ENCODE results near the gene CADPS. TPM values are rescaled to one million over a fixed set of nuclear protein-coding genes. Genes with fewer than 3 reads are reported as not detected.
A peak's percentile ranks its signal among the peaks of the same experiment; 100 is the strongest.

CADPS gene
- total and polyA plus RNA-seq, 2 experiments from 2014 or later = 2.8 to 8.1 TPM

DNA sequence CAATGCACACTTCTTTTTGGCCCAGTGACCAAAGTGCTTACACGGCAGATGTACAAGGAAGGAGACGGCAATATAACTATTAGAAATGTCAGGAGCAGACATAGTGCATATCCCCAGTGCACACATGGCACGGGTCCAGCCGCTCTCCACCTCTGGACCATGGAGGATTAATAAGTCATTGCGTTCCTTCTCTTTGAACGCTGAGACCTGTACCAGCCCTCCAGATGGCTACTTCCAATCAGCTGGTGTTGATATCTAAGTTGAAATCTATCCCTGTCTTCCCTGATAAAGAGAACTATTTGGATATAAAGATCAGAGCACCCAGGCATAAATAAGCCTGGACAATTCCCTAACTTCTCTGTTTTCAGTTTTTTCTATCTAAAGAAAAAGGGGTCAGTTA lies 212.5 kb downstream of the CADPS start:
- TF ChIP-seq EZH2 (IDR thresholded peaks at IDR 0.05; ENCODE audit: borderline replicate concordance) (no peak), EZH2phosphoT487 (IDR thresholded peaks at IDR 0.05; ENCODE audit: low read depth, severe bottlenecking, unreplicated experiment) (no peak)
- TF ChIP-seq, protein P1, sequence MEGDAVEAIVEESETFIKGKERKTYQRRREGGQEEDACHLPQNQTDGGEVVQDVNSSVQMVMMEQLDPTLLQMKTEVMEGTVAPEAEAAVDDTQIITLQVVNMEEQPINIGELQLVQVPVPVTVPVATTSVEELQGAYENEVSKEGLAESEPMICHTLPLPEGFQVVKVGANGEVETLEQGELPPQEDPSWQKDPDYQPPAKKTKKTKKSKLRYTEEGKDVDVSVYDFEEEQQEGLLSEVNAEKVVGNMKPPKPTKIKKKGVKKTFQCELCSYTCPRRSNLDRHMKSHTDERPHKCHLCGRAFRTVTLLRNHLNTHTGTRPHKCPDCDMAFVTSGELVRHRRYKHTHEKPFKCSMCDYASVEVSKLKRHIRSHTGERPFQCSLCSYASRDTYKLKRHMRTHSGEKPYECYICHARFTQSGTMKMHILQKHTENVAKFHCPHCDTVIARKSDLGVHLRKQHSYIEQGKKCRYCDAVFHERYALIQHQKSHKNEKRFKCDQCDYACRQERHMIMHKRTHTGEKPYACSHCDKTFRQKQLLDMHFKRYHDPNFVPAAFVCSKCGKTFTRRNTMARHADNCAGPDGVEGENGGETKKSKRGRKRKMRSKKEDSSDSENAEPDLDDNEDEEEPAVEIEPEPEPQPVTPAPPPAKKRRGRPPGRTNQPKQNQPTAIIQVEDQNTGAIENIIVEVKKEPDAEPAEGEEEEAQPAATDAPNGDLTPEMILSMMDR (IDR thresholded peaks at IDR 0.05; ENCODE audit: poor library complexity) = no peak

DNA sequence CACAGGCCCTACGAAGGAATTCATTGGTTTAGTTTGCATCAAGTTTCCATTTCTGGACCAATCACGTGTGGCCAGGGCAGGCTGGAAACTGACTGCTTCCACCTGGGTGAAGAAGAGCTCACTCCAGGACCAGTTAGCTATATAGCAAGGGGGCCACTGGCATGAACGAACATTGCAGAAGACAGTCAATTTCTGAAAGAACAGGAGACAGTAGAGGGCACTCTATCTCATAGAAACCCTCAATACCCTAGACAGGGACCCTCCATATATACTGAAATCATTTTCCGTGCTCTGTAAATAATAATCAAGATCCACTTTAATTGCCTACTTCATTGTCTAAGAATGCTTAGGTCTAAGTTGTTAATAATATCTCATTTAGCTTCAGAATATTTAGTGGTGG lies 215.6 kb downstream of the CADPS start:
- no peak overlapping the region for H3K4me2 ChIP-seq
- no peak overlapping the region for H2AFZ ChIP-seq
- H3K4me1 ChIP-seq (ENCODE audit: insufficient read depth) = no peaks in the 10 kb centered on the region
- 63% methylated on average over 4 of the region's 4 CpGs for WGBS (ENCODE audit: low lambda C conversion rate, missing lambda C conversion rate)
- no peaks in the 10 kb centered on the region for H3K9me3 ChIP-seq (ENCODE audit: low read depth)
- H3K27ac ChIP-seq = no peak overlapping the region
- no peaks in the 10 kb centered on the region for H3K9me2 ChIP-seq (replicated peaks; ENCODE audit: insufficient read depth)
- H3K79me2 ChIP-seq = no peaks in the 10 kb centered on the region
- no peaks in the 10 kb centered on the region for H3K27me3 ChIP-seq
- no peaks in the 10 kb centered on the region for H4K20me1 ChIP-seq (ENCODE audit: insufficient read depth, poor library complexity, severe bottlenecking)
- no peaks in the 10 kb centered on the region for H3K36me3 ChIP-seq (replicated peaks; ENCODE audit: insufficient read depth, low read depth)
- no peak for DNase-seq (ENCODE audit: low spot score)
- no peak overlapping the region for H3K4me3 ChIP-seq
- TF ChIP-seq EZH2phosphoT487 (IDR thresholded peaks at IDR 0.05; ENCODE audit: low read depth, severe bottlenecking, unreplicated experiment) = no peak
- TF ChIP-seq, protein P1 (IDR thresholded peaks at IDR 0.05; ENCODE audit: poor library complexity) = peak; percentile 20

More for the DNA sequence above, 212.5 kb downstream of the CADPS start:
- Histone ChIP-seq H3K36me3 (replicated peaks; ENCODE audit: insufficient read depth, low read depth) (no peaks in the 10 kb centered on the region), H4K20me1 (ENCODE audit: insufficient read depth, poor library complexity, severe bottlenecking) (no peaks in the 10 kb centered on the region), H3K79me2 (no peaks in the 10 kb centered on the region), H3K9me2 (replicated peaks; ENCODE audit: insufficient read depth) (no peaks in the 10 kb centered on the region), H2AFZ (no peak overlapping the region), H3K9me3 (ENCODE audit: low read depth) (no peaks in the 10 kb centered on the region), H3K27me3 (peaks cover 12% of the 10 kb centered on the region), H3K27ac (no peak overlapping the region), H3K4me2 (no peak overlapping the region), H3K4me1 (ENCODE audit: insufficient read depth) (no peaks in the 10 kb centered on the region), H3K4me3 (no peak overlapping the region)
- no peak for DNase-seq (ENCODE audit: low spot score)
- 74% methylated on average over 6 of the region's 6 CpGs for WGBS (ENCODE audit: low lambda C conversion rate, missing lambda C conversion rate)

DNA sequence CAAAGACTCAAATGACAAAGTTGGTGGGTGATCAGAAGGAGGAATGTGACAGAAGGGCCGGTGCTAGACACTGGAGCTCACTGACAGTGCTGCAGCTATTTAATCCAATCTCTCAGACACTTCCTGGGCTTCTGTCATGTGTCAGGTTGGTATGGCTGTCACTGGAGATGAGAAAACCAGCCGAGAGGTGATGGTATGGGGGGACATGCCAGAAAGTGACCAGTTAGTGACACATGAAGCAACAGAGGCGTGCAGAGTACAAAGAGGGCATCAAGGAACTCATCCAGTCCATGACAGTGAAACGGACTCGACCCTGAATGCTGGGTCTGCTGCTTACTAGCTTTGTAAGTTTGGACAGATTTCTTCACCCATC lies 219.5 kb downstream of the CADPS start:
- no peak for TF ChIP-seq EZH2 (IDR thresholded peaks at IDR 0.05; ENCODE audit: borderline replicate concordance)
- TF ChIP-seq EZH2phosphoT487 (IDR thresholded peaks at IDR 0.05; ENCODE audit: low read depth, severe bottlenecking, unreplicated experiment) = no peak
- TF ChIP-seq, protein P1 (IDR thresholded peaks at IDR 0.05; ENCODE audit: poor library complexity) = no peak
- H3K4me2 ChIP-seq = no peak overlapping the region
- WGBS (ENCODE audit: low lambda C conversion rate, missing lambda C conversion rate) = 82% methylated on average over 5 of the region's 5 CpGs
- no peaks in the 10 kb centered on the region for H4K20me1 ChIP-seq (ENCODE audit: insufficient read depth, poor library complexity, severe bottlenecking)
- no peak overlapping the region for H3K4me3 ChIP-seq
- H3K9me3 ChIP-seq (ENCODE audit: low read depth) = no peaks in the 10 kb centered on the region
- no peaks in the 10 kb centered on the region for H3K9me2 ChIP-seq (replicated peaks; ENCODE audit: insufficient read depth)
- DNase-seq (ENCODE audit: low spot score) = no peak
- no peak overlapping the region for H3K27ac ChIP-seq
- no peaks in the 10 kb centered on the region for H3K36me3 ChIP-seq (replicated peaks; ENCODE audit: insufficient read depth, low read depth)
- no peak overlapping the region for H2AFZ ChIP-seq
- no peaks in the 10 kb centered on the region for H3K27me3 ChIP-seq
- no peaks in the 10 kb centered on the region for H3K4me1 ChIP-seq (ENCODE audit: insufficient read depth)
- H3K79me2 ChIP-seq = no peaks in the 10 kb centered on the region

All from hepatocyte (in vitro differentiated cells).